HFFc6 (cell line): ENCODE results near the gene ABCB7. TPM values are rescaled to one million over a fixed set of nuclear protein-coding genes. Genes with fewer than 3 reads are reported as not detected.

Source experiments
- DNase-seq: peaks from one replicate; pipeline ENCODE4 v3.0.0-alpha.2; 2018
- H3K27ac Mint-ChIP-seq: 2 replicates; pipeline ENCODE4 v1.8.0; 2020; ENCODE audit warnings: mild to moderate bottlenecking, mixed read lengths
- H3K27me3 Mint-ChIP-seq: 2 replicates; pipeline ENCODE4 v1.8.0; 2021; ENCODE audit warnings: mild to moderate bottlenecking, moderate library complexity, mixed read lengths; ENCODE audit not compliant: insufficient read depth
- H3K36me3 Mint-ChIP-seq: 2 replicates; pipeline ENCODE4 v1.8.0; 2021; ENCODE audit warnings: low read depth, mixed read lengths
- H3K4me1 Mint-ChIP-seq: 2 replicates; pipeline ENCODE4 v1.8.0; 2020; ENCODE audit warnings: low read depth, mixed read lengths
- H3K4me3 Mint-ChIP-seq: 2 replicates; pipeline ENCODE4 v1.8.0; 2020; ENCODE audit warnings: mild to moderate bottlenecking, moderate library complexity, mixed read lengths
- H3K9me3 Mint-ChIP-seq: 2 replicates; pipeline ENCODE4 v1.8.0; 2020; ENCODE audit warnings: mild to moderate bottlenecking, mixed read lengths
- total RNA-seq, 6 experiments: library from RNA; stranded (reverse); fragmentation: NEBNext Ultra II Directional; extraction: Animal tissue kit (Norgen Biotek cat#: 25700); gene quantifications; 2 replicates in 1 of 6; 3 replicates in 5 of 6; pipeline ENCODE4 v1.2.3, GENCODE V29; 2021
- TF ChIP-seq, protein P1 (sequence below): fragments of 200-600 bp; sonication (generic); IDR thresholded peaks from 2 replicates; pipeline ENCODE4 v1.5.0; 2021; ENCODE audit warnings: antibody characterized with exemption, mild to moderate bottlenecking

Gene ABCB7
- total RNA-seq, 6 experiments from 2014 or later: 15.0 to 16.7 (median 15.5) TPM

DNA sequence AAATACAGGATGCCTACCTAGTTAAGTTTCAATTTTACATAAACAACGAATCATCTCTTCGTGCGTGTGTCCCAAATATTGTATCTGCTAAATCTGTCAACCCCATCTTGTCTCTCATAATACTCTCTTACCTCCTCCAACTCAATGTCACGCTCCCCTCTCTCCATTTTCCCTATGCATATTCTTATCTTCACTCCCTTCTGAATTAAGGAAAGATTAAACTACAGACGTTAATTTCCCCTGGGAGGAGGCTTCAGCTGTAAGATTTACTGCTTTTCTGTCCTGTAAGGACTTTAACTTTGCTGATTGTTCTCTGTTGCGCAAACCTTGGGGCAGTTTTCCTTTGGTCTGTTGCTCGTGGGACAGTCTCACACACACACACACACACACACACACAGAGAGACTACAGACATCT is 455 bp upstream of the ABCB7 start:
- peak; percentile 15 for DNase-seq
- peaks cover 27% of the 10 kb centered on the region for H3K4me1 Mint-ChIP-seq
- H3K36me3 Mint-ChIP-seq: no peaks in the 10 kb centered on the region
- peak overlapping the region; percentile 93 for H3K4me3 Mint-ChIP-seq
- TF ChIP-seq, protein P1, sequence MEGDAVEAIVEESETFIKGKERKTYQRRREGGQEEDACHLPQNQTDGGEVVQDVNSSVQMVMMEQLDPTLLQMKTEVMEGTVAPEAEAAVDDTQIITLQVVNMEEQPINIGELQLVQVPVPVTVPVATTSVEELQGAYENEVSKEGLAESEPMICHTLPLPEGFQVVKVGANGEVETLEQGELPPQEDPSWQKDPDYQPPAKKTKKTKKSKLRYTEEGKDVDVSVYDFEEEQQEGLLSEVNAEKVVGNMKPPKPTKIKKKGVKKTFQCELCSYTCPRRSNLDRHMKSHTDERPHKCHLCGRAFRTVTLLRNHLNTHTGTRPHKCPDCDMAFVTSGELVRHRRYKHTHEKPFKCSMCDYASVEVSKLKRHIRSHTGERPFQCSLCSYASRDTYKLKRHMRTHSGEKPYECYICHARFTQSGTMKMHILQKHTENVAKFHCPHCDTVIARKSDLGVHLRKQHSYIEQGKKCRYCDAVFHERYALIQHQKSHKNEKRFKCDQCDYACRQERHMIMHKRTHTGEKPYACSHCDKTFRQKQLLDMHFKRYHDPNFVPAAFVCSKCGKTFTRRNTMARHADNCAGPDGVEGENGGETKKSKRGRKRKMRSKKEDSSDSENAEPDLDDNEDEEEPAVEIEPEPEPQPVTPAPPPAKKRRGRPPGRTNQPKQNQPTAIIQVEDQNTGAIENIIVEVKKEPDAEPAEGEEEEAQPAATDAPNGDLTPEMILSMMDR: no peak
- H3K9me3 Mint-ChIP-seq: no peaks in the 10 kb centered on the region
- H3K27ac Mint-ChIP-seq: peak overlapping the region; percentile 99
- H3K27me3 Mint-ChIP-seq: no peaks in the 10 kb centered on the region

GRCh38 chrX:75155447-75155826 is 646 bp downstream of the ABCB7 start:
- TF ChIP-seq, protein P1: no peak
- H3K9me3 Mint-ChIP-seq: no peaks in the 10 kb centered on the region
- H3K4me3 Mint-ChIP-seq: peak overlapping the region; percentile 93
- no peaks in the 10 kb centered on the region for H3K36me3 Mint-ChIP-seq
- H3K27me3 Mint-ChIP-seq: no peaks in the 10 kb centered on the region
- H3K27ac Mint-ChIP-seq: peak overlapping the region; percentile 99
- peaks cover 27% of the 10 kb centered on the region for H3K4me1 Mint-ChIP-seq
- DNase-seq: no peak

- no peak overlapping the region for H3K27ac Mint-ChIP-seq
- peak overlapping the region; percentile 93 for H3K4me3 Mint-ChIP-seq
- no peaks in the 10 kb centered on the region for H3K9me3 Mint-ChIP-seq
- TF ChIP-seq, protein P1: no peak
- no peak for DNase-seq
- no peaks in the 10 kb centered on the region for H3K36me3 Mint-ChIP-seq
- no peaks in the 10 kb centered on the region for H3K27me3 Mint-ChIP-seq
- peaks cover 27% of the 10 kb centered on the region for H3K4me1 Mint-ChIP-seq
Observed at GRCh38 chrX:75154871-75155270, 1.2 kb downstream of the ABCB7 start.

GRCh38 chrX:75151827-75152592 is 4.1 kb downstream of the ABCB7 start:
- Mint-ChIP-seq H3K4me3 (no peak overlapping the region), H3K4me1 (peaks cover 20% of the 10 kb centered on the region), H3K27me3 (no peaks in the 10 kb centered on the region), H3K36me3 (peaks cover 7% of the 10 kb centered on the region; the same call in 1 of the 2 replicates), H3K9me3 (peaks cover 5% of the 10 kb centered on the region; the same call in 1 of the 2 replicates), H3K27ac (no peak overlapping the region)
- TF ChIP-seq, protein P1: no peak
- no peak for DNase-seq

- TF ChIP-seq, protein P1: no peak
- H3K4me1 Mint-ChIP-seq: peaks cover 14% of the 10 kb centered on the region
- no peaks in the 10 kb centered on the region for H3K27me3 Mint-ChIP-seq
- H3K4me3 Mint-ChIP-seq: no peak overlapping the region
- H3K9me3 Mint-ChIP-seq: peaks cover 5% of the 10 kb centered on the region; the same call in 1 of the 2 replicates
- no peak for DNase-seq
- no peak overlapping the region for H3K27ac Mint-ChIP-seq
- peaks cover 11% of the 10 kb centered on the region; the same call in 1 of the 2 replicates for H3K36me3 Mint-ChIP-seq
Observed at GRCh38 chrX:75149654-75150053, 6.4 kb downstream of the ABCB7 start.
